Astrocyte (in vitro differentiated cells and primary cell): ENCODE results near the gene NDUFS7. TPM values are rescaled to one million over a fixed set of nuclear protein-coding genes. Genes with fewer than 3 reads are reported as not detected.

ENCODE experiments used
- DNase-seq: peaks from one replicate; pipeline ENCODE4 v3.0.0-alpha.2; 2010; ENCODE audit warnings: low read depth
- FAIRE-seq: peaks from 2 replicates; lab custom pipeline; 2011; peaks lifted over from hg19 to GRCh38; lab: Jason Lieb, UNC
- H2AFZ ChIP-seq: 2 replicates; pipeline ENCODE4 v1.6.0; 2012; ENCODE audit warnings: low read depth, low read length, inconsistent platforms
- H3K27ac ChIP-seq: 2 replicates; pipeline ENCODE4 v1.5.1; 2011; ENCODE audit warnings: low read depth, low read length, inconsistent platforms
- H3K27me3 ChIP-seq: 2 replicates; pipeline ENCODE4 v1.6.0; 2011; ENCODE audit warnings: low read length, inconsistent platforms; ENCODE audit not compliant: insufficient read depth
- H3K36me3 ChIP-seq: 2 replicates; pipeline ENCODE4 v1.5.1; 2011; ENCODE audit warnings: low read length, inconsistent platforms; ENCODE audit not compliant: insufficient read depth
- H3K4me1 ChIP-seq: 2 replicates; pipeline ENCODE4 v1.5.1; 2011; ENCODE audit warnings: low read length, inconsistent platforms; ENCODE audit not compliant: insufficient read depth
- H3K4me2 ChIP-seq: 2 replicates; pipeline ENCODE4 v1.6.0; 2012; ENCODE audit warnings: low read length, inconsistent platforms
- H3K4me3 ChIP-seq: 2 replicates; pipeline ENCODE4 v1.5.1; 2011; ENCODE audit warnings: low read depth, mild to moderate bottlenecking, low read length, inconsistent platforms; ENCODE audit not compliant: insufficient read depth
- H3K79me2 ChIP-seq: 2 replicates; pipeline ENCODE4 v1.6.0; 2012; ENCODE audit warnings: mild to moderate bottlenecking, low read length, inconsistent platforms; ENCODE audit not compliant: insufficient read depth
- H3K9ac ChIP-seq: 2 replicates; pipeline ENCODE4 v1.6.0; 2012; ENCODE audit warnings: mild to moderate bottlenecking, low read length, inconsistent platforms
- H3K9me3 ChIP-seq: 2 replicates; pipeline ENCODE4 v1.5.1; 2012; ENCODE audit warnings: low read depth, mild to moderate bottlenecking, low read length, inconsistent platforms; ENCODE audit not compliant: insufficient read depth
- H4K20me1 ChIP-seq: 2 replicates; pipeline ENCODE4 v1.6.0; 2012; ENCODE audit warnings: low read length, inconsistent platforms; ENCODE audit not compliant: insufficient read depth
- H3K27ac Mint-ChIP-seq: one replicate; pipeline ENCODE4 v1.8.0; 2021; ENCODE audit warnings: mild to moderate bottlenecking, mixed read lengths; ENCODE audit not compliant: unreplicated experiment
- H3K27me3 Mint-ChIP-seq: one replicate; pipeline ENCODE4 v1.8.0; 2021; ENCODE audit warnings: low read depth, mixed read lengths; ENCODE audit not compliant: unreplicated experiment
- H3K36me3 Mint-ChIP-seq: one replicate; pipeline ENCODE4 v1.8.0; 2021; ENCODE audit warnings: low read depth, mixed read lengths; ENCODE audit not compliant: unreplicated experiment
- H3K4me1 Mint-ChIP-seq: one replicate; pipeline ENCODE4 v1.8.0; 2021; ENCODE audit warnings: low read depth, mixed read lengths; ENCODE audit not compliant: unreplicated experiment
- H3K4me3 Mint-ChIP-seq: one replicate; pipeline ENCODE4 v1.8.0; 2021; ENCODE audit warnings: mild to moderate bottlenecking, moderate library complexity, mixed read lengths; ENCODE audit not compliant: unreplicated experiment
- H3K9me3 Mint-ChIP-seq: one replicate; pipeline ENCODE4 v1.8.0; 2021; ENCODE audit warnings: mild to moderate bottlenecking, mixed read lengths; ENCODE audit not compliant: unreplicated experiment
- CTCF ChIP-seq: IDR thresholded peaks from 2 replicates; pipeline ENCODE4 v1.5.1; 2011; ENCODE audit warnings: low read depth, mild to moderate bottlenecking, inconsistent platforms, low read length, moderate library complexity; ENCODE audit not compliant: insufficient read depth
- EZH2 ChIP-seq: IDR thresholded peaks from 2 replicates; pipeline ENCODE4 v1.6.1; 2012; ENCODE audit warnings: mild to moderate bottlenecking, low read length, inconsistent platforms; ENCODE audit not compliant: insufficient read depth
- total RNA-seq: library from RNA; stranded (reverse); gene quantifications from 2 replicates; pipeline ENCODE4 v1.2.1, GENCODE V29; 2021

The NDUFS7 gene
- total RNA-seq, 1 donor from 2014 or later, result 64.0 TPM

GRCh38 chr19:1343041-1343440 is 40.7 kb upstream of the NDUFS7 start:
- H3K27ac ChIP-seq, result no peak overlapping the region
- no peaks in the 10 kb centered on the region for H3K9me3 ChIP-seq
- H3K4me2 ChIP-seq, result no peak overlapping the region
- no peak overlapping the region for H3K4me3 ChIP-seq
- TF ChIP-seq CTCF (no peak), EZH2 (no peak)
- Mint-ChIP-seq H3K27me3 (peaks cover 7% of the 10 kb centered on the region), H3K9me3 (no peaks in the 10 kb centered on the region), H3K36me3 (no peaks in the 10 kb centered on the region), H3K4me3 (no peak overlapping the region), H3K4me1 (no peaks in the 10 kb centered on the region), H3K27ac (no peak overlapping the region)
- H2AFZ ChIP-seq, result no peak overlapping the region
- H3K9ac ChIP-seq, result no peak overlapping the region
- peaks cover 4% of the 10 kb centered on the region for H3K27me3 ChIP-seq
- FAIRE-seq (no peak), DNase-seq (no peak)
- no peaks in the 10 kb centered on the region for H3K36me3 ChIP-seq
- no peaks in the 10 kb centered on the region for H3K4me1 ChIP-seq
- no peaks in the 10 kb centered on the region for H4K20me1 ChIP-seq
- H3K79me2 ChIP-seq, result no peaks in the 10 kb centered on the region

GRCh38 chr19:1349211-1349610 is 34.5 kb upstream of the NDUFS7 start:
- DNase-seq, result no peak
- no peak for FAIRE-seq
- H3K4me3 ChIP-seq, result no peak overlapping the region
- no peaks in the 10 kb centered on the region for H3K36me3 ChIP-seq
- H4K20me1 ChIP-seq, result no peaks in the 10 kb centered on the region
- TF ChIP-seq EZH2 (no peak), CTCF (no peak)
- H3K4me2 ChIP-seq, result no peak overlapping the region
- Mint-ChIP-seq H3K4me3 (no peak overlapping the region), H3K27ac (no peak overlapping the region), H3K9me3 (no peaks in the 10 kb centered on the region), H3K4me1 (no peaks in the 10 kb centered on the region), H3K27me3 (peaks cover 2% of the 10 kb centered on the region), H3K36me3 (no peaks in the 10 kb centered on the region)
- H3K79me2 ChIP-seq, result no peaks in the 10 kb centered on the region
- H3K9ac ChIP-seq, result no peak overlapping the region
- H2AFZ ChIP-seq, result no peak overlapping the region
- no peaks in the 10 kb centered on the region for H3K9me3 ChIP-seq
- H3K27me3 ChIP-seq, result no peaks in the 10 kb centered on the region
- H3K4me1 ChIP-seq, result peaks cover 2% of the 10 kb centered on the region
- H3K27ac ChIP-seq, result no peak overlapping the region

GRCh38 chr19:1350867-1351266 is 32.8 kb upstream of the NDUFS7 start:
- Histone ChIP-seq H3K27me3 (no peaks in the 10 kb centered on the region), H3K9ac (no peak overlapping the region), H3K9me3 (no peaks in the 10 kb centered on the region), H3K79me2 (peaks cover 9% of the 10 kb centered on the region), H2AFZ (no peak overlapping the region), H4K20me1 (peaks cover 2% of the 10 kb centered on the region), H3K27ac (no peak overlapping the region), H3K4me2 (no peak overlapping the region), H3K36me3 (no peaks in the 10 kb centered on the region), H3K4me1 (peaks cover 7% of the 10 kb centered on the region), H3K4me3 (no peak overlapping the region)
- no peak overlapping the region for H3K27ac Mint-ChIP-seq
- H3K36me3 Mint-ChIP-seq, result peaks cover 2% of the 10 kb centered on the region
- TF ChIP-seq CTCF, result no peak
- TF ChIP-seq EZH2, result no peak
- DNase-seq (no peak), FAIRE-seq (no peak)
- H3K4me1 Mint-ChIP-seq, result peaks cover 2% of the 10 kb centered on the region
- no peaks in the 10 kb centered on the region for H3K9me3 Mint-ChIP-seq
- no peak overlapping the region for H3K4me3 Mint-ChIP-seq
- H3K27me3 Mint-ChIP-seq, result peaks cover 2% of the 10 kb centered on the region
